H1 (cell line): Measurements from ENCODE around the gene WIPI1. TPM values are rescaled to one million over a fixed set of nuclear protein-coding genes. Genes with fewer than 3 reads are reported as not detected.

ENCODE experiments used
- CTCF ChIA-PET: fragments of 300-600 bp; sonication (Branson Sonifier 250); formaldehyde crosslinking; loops from one replicate; lab custom pipeline; 2021; ENCODE audit not compliant: partially characterized antibody; lab: Charles Lee
- POLR2A ChIA-PET: fragments of 300-600 bp; sonication (Branson Sonifier 250); formaldehyde crosslinking; loops from one replicate; lab custom pipeline; 2021; ENCODE audit warnings: inconsistent platforms; ENCODE audit not compliant: partially characterized antibody; lab: Charles Lee
- DNase-seq, 2 experiments: peaks; one replicate each; pipeline versions ENCODE4 v3.0.0 to v3.0.0-alpha.2; 2010 to 2022; ENCODE audit warnings: low spot score in 2 of 2, low read depth in 1 of 2, mixed read lengths in 1 of 2
- FAIRE-seq: peaks from 2 replicates; lab custom pipeline; 2011; peaks lifted over from hg19 to GRCh38; lab: Jason Lieb, UNC
- H2AFZ ChIP-seq: 2 replicates; pipeline ENCODE4 v1.8.1; 2012; ENCODE audit warnings: low read length, inconsistent platforms
- H2AK5ac ChIP-seq: 2 replicates; pipeline ENCODE4 v1.6.1; 2013; ENCODE audit warnings: low read depth, low read length
- H2BK120ac ChIP-seq: replicated peaks from 2 replicates; pipeline ENCODE3; 2013; ENCODE audit warnings: low read depth, low read length, inconsistent platforms
- H2BK12ac ChIP-seq: 2 replicates; pipeline ENCODE4 v1.6.1; 2013; ENCODE audit warnings: low read depth, low read length
- H2BK15ac ChIP-seq: 2 replicates; pipeline ENCODE4 v1.6.1; 2013; ENCODE audit warnings: low read length
- H2BK20ac ChIP-seq: 2 replicates; pipeline ENCODE4 v1.6.1; 2013; ENCODE audit warnings: low read length
- H2BK5ac ChIP-seq: 2 replicates; pipeline ENCODE4 v1.6.1; 2013; ENCODE audit warnings: low read depth, low read length
- H3K14ac ChIP-seq: 2 replicates; pipeline ENCODE4 v1.6.1; 2013; ENCODE audit warnings: inconsistent platforms; ENCODE audit not compliant: insufficient read length
- H3K18ac ChIP-seq: 2 replicates; pipeline ENCODE4 v1.6.1; 2013; ENCODE audit warnings: low read length; ENCODE audit errors: extremely low read depth
- H3K23ac ChIP-seq: 2 replicates; pipeline ENCODE4 v1.6.1; 2013; ENCODE audit warnings: inconsistent platforms; ENCODE audit not compliant: insufficient read length
- H3K23me2 ChIP-seq: 2 replicates; pipeline ENCODE4 v1.6.1; 2013; ENCODE audit warnings: low read depth, low read length
- H3K27ac ChIP-seq: 2 replicates; pipeline ENCODE4 v1.6.1; 2011; ENCODE audit warnings: low read depth, low read length, inconsistent platforms
- H3K27me3 ChIP-seq, 4 experiments: replicated peaks in 1 of 4; 1 replicate in 1 of 4; 2 replicates in 3 of 4; pipeline versions ENCODE4 v1.6.1 to v1.8.1; 2011 to 2013; ENCODE audit warnings: low read length in 3 of 4, mild to moderate bottlenecking in 3 of 4, inconsistent platforms in 2 of 4, mixed read lengths in 2 of 4, moderate library complexity in 1 of 4; ENCODE audit not compliant: control insufficient read depth in 3 of 4, insufficient read depth in 3 of 4; ENCODE audit errors: extremely low read depth in 1 of 4
- H3K36me3 ChIP-seq, 4 experiments: 2 replicates each; pipeline versions ENCODE4 v1.6.1 to v1.8.1; 2011 to 2013; ENCODE audit warnings: mild to moderate bottlenecking in 4 of 4, low read length in 3 of 4, moderate library complexity in 2 of 4, control low read depth in 1 of 4, inconsistent platforms in 1 of 4; ENCODE audit not compliant: insufficient read depth in 4 of 4, control insufficient read depth in 2 of 4
- H3K4ac ChIP-seq: replicated peaks from 2 replicates; pipeline ENCODE3; 2013; ENCODE audit warnings: low read length, low read depth, mixed read lengths, inconsistent platforms; ENCODE audit not compliant: insufficient read length
- H3K4me1 ChIP-seq, 4 experiments: replicated peaks in 1 of 4; 1 replicate in 1 of 4; 2 replicates in 3 of 4; pipeline versions ENCODE4 v1.6.1 to v1.8.1; 2011 to 2013; ENCODE audit warnings: low read length in 3 of 4, inconsistent platforms in 2 of 4, mixed read lengths in 1 of 4; ENCODE audit not compliant: insufficient read depth in 4 of 4, control insufficient read depth in 3 of 4
- H3K4me2 ChIP-seq, 2 experiments: 2 replicates each; pipeline versions ENCODE4 v1.6.1 to v1.8.1; 2011 to 2013; ENCODE audit warnings: low read depth in 2 of 2, low read length in 2 of 2, control low read depth in 1 of 2, inconsistent platforms in 1 of 2, mild to moderate bottlenecking in 1 of 2; ENCODE audit not compliant: insufficient read depth in 1 of 2
- H3K4me3 ChIP-seq, 4 experiments: fragments of 200-600, 300-600 bp in 1 of 4; sonication (generic), shearing (Covaris generic), sonication (Bioruptor Twin) in 1 of 4; 2 replicates each; pipeline versions ENCODE4 v1.5.1 to v1.8.1; 2011 to 2016; ENCODE audit warnings: low read length in 4 of 4, low read depth in 3 of 4, control low read depth in 2 of 4, inconsistent platforms in 2 of 4, mild to moderate bottlenecking in 2 of 4, mixed read lengths in 1 of 4, moderate library complexity in 1 of 4; ENCODE audit not compliant: insufficient read depth in 2 of 4; ENCODE audit errors: extremely low read depth in 1 of 4
- H3K56ac ChIP-seq: replicated peaks from 2 replicates; pipeline ENCODE3; 2013; ENCODE audit warnings: low read depth, mild to moderate bottlenecking, mixed read lengths, low read length, inconsistent platforms; ENCODE audit not compliant: insufficient read length
- H3K79me1 ChIP-seq: 2 replicates; pipeline ENCODE4 v1.6.1; 2013; ENCODE audit warnings: low read depth, low read length, control low read depth
- H3K79me2 ChIP-seq, 2 experiments: 2 replicates each; pipeline versions ENCODE4 v1.6.1 to v1.8.1; 2012 to 2013; ENCODE audit warnings: low read length in 2 of 2, mild to moderate bottlenecking in 2 of 2, inconsistent platforms in 1 of 2; ENCODE audit not compliant: insufficient read depth in 2 of 2, control insufficient read depth in 1 of 2
- H3K9ac ChIP-seq, 4 experiments: replicated peaks in 1 of 4; 1 replicate in 1 of 4; 2 replicates in 3 of 4; pipeline versions ENCODE4 v1.6.1 to v1.8.1; 2011 to 2013; ENCODE audit warnings: low read depth in 3 of 4, low read length in 3 of 4, control low read depth in 2 of 4, mild to moderate bottlenecking in 2 of 4, moderate library complexity in 2 of 4, inconsistent platforms in 1 of 4; ENCODE audit errors: extremely low read depth in 1 of 4
- H3K9me3 ChIP-seq, 2 experiments: 2 replicates each; pipeline versions ENCODE4 v1.6.1 to v1.8.1; 2012 to 2013; ENCODE audit warnings: mild to moderate bottlenecking in 2 of 2, moderate library complexity in 2 of 2, control low read depth in 1 of 2, inconsistent platforms in 1 of 2, low read depth in 1 of 2, low read length in 1 of 2, mixed read lengths in 1 of 2; ENCODE audit not compliant: insufficient read depth in 2 of 2
- H4K20me1 ChIP-seq, 2 experiments: replicated peaks in 1 of 2; 2 replicates each; pipeline versions ENCODE3 to v1.8.1; 2011 to 2013; ENCODE audit warnings: inconsistent platforms in 2 of 2, low read length in 2 of 2, mild to moderate bottlenecking in 1 of 2; ENCODE audit not compliant: insufficient read depth in 2 of 2, control insufficient read depth in 1 of 2
- H4K5ac ChIP-seq: 2 replicates; pipeline ENCODE4 v1.6.1; 2013; ENCODE audit warnings: low read length, low read depth, mixed read lengths, inconsistent platforms; ENCODE audit not compliant: insufficient read length
- H4K8ac ChIP-seq: 2 replicates; pipeline ENCODE4 v1.8.0; 2013; ENCODE audit warnings: mild to moderate bottlenecking, moderate library complexity, low read length, inconsistent platforms; ENCODE audit not compliant: insufficient read depth; ENCODE audit errors: extremely low read depth
- H4K91ac ChIP-seq: replicated peaks from 2 replicates; pipeline ENCODE3; 2013; ENCODE audit warnings: low read length, mixed read lengths, inconsistent platforms; ENCODE audit not compliant: insufficient read length
- CTBP2 ChIP-seq: IDR thresholded peaks from 2 replicates; pipeline ENCODE4 v1.7.0; 2011; ENCODE audit warnings: borderline replicate concordance, mild to moderate bottlenecking, moderate library complexity, mixed read lengths, low read length; ENCODE audit not compliant: insufficient read depth, insufficient read length
- EGR1 ChIP-seq: IDR thresholded peaks from 2 replicates; pipeline ENCODE4 v1.6.1; 2011; ENCODE audit warnings: low read depth, low read length, borderline replicate concordance
- EP300 ChIP-seq, 2 experiments: IDR thresholded peaks; 1 replicate in 1 of 2; 2 replicates in 1 of 2; pipeline ENCODE4 v1.6.1; 2011 to 2012; ENCODE audit warnings: low read depth in 2 of 2, low read length in 2 of 2, mild to moderate bottlenecking in 2 of 2, borderline replicate concordance in 1 of 2, inconsistent platforms in 1 of 2, moderate library complexity in 1 of 2
- EZH2 ChIP-seq: fragments of 200-600 bp; sonication (generic); IDR thresholded peaks from 2 replicates; pipeline ENCODE4 v1.7.1; 2012; ENCODE audit warnings: low read depth, mild to moderate bottlenecking, moderate library complexity, low read length, inconsistent platforms; ENCODE audit not compliant: severe bottlenecking
- NRF1 ChIP-seq: IDR thresholded peaks from 2 replicates; pipeline ENCODE4 v1.6.1; 2011; ENCODE audit warnings: mild to moderate bottlenecking, low read depth, low read length, improper control_type of control experiment
- POU5F1 ChIP-seq: IDR thresholded peaks from 2 replicates; pipeline ENCODE4 v1.6.1; 2011; ENCODE audit warnings: low read depth, mild to moderate bottlenecking, low read length, moderate library complexity
- RAD21 ChIP-seq, 2 experiments: IDR thresholded peaks in 1 of 2; conservative IDR thresholded peaks in 1 of 2; 2 replicates each; pipeline ENCODE4 v1.6.1; 2011; ENCODE audit warnings: low read depth in 2 of 2, low read length in 2 of 2, improper control_type of control experiment in 1 of 2, inconsistent platforms in 1 of 2, mild to moderate bottlenecking in 1 of 2, moderate library complexity in 1 of 2
- RFX5 ChIP-seq: IDR thresholded peaks from 2 replicates; pipeline ENCODE4 v1.6.1; 2011; ENCODE audit warnings: low read depth, low read length, improper control_type of control experiment, borderline replicate concordance
- SP1 ChIP-seq: IDR thresholded peaks from 2 replicates; pipeline ENCODE4 v1.6.1; 2011; ENCODE audit warnings: low read depth, low read length
- SUZ12 ChIP-seq: fragments of 200-600 bp; sonication (generic); IDR thresholded peaks from 2 replicates; pipeline ENCODE4 v1.6.1; 2012; ENCODE audit warnings: mild to moderate bottlenecking, inconsistent platforms, low read length, moderate library complexity, mixed read lengths
- TAF1 ChIP-seq: IDR thresholded peaks from 2 replicates; pipeline ENCODE4 v1.6.1; 2011; ENCODE audit warnings: mild to moderate bottlenecking, low read depth, low read length
- TBP ChIP-seq: IDR thresholded peaks from 2 replicates; pipeline ENCODE4 v1.6.1; 2011; ENCODE audit warnings: low read depth, low read length, improper control_type of control experiment
- TCF12 ChIP-seq: IDR thresholded peaks from 2 replicates; pipeline ENCODE4 v1.6.1; 2011; ENCODE audit warnings: low read depth, mild to moderate bottlenecking, low read length
- WGBS, 2 experiments: shearing (Covaris generic) in 1 of 2; methylation state at CpG; one replicate each; pipeline versions ENCODE4 v1.1.6 to v1.1.7; 2013 to 2015; ENCODE audit warnings: low lambda C conversion rate in 2 of 2, mixed read lengths in 2 of 2, inconsistent platforms in 1 of 2, low coverage in 1 of 2, missing lambda C conversion rate in 1 of 2; ENCODE audit not compliant: insufficient replicate concordance in 2 of 2, insufficient coverage in 1 of 2, insufficient read length in 1 of 2; ENCODE audit errors: extremely low coverage in 1 of 2, missing lambda C conversion rate in 1 of 2; 5-methylcytosine and 5-hydroxymethylcytosine counted together
- polyA plus RNA-seq, 7 experiments: library from polyadenylated mRNA; depleted of rRNA in 3 of 7; stranded (reverse) in 5 of 7; unstranded in 2 of 7; fragments of >200 nt in 5 of 7; fragments of 200-250 nt in 2 of 7; gene quantifications; 1 replicate in 5 of 7; 2 replicates in 1 of 7; 4 replicates in 1 of 7; pipeline versions ENCODE4 v1.2.1 to v1.2.3, GENCODE V29; 2011 to 2013; ENCODE audit warnings: missing spikeins in 2 of 7, mixed read lengths in 2 of 7
- total RNA-seq: library from RNA; stranded (reverse); fragmentation: NEBNext Ultra II Directional; extraction: Animal tissue kit (Norgen Biotek cat#: 25700); gene quantifications from 2 replicates; pipeline ENCODE4 v1.2.1, GENCODE V29; 2021

The WIPI1 gene
- total and polyA plus RNA-seq, 2 of the 8 experiments (the other 6 are each of a cell fraction or from before 2014, with no cell fraction given) = 16.6 to 17.4 TPM

DNA sequence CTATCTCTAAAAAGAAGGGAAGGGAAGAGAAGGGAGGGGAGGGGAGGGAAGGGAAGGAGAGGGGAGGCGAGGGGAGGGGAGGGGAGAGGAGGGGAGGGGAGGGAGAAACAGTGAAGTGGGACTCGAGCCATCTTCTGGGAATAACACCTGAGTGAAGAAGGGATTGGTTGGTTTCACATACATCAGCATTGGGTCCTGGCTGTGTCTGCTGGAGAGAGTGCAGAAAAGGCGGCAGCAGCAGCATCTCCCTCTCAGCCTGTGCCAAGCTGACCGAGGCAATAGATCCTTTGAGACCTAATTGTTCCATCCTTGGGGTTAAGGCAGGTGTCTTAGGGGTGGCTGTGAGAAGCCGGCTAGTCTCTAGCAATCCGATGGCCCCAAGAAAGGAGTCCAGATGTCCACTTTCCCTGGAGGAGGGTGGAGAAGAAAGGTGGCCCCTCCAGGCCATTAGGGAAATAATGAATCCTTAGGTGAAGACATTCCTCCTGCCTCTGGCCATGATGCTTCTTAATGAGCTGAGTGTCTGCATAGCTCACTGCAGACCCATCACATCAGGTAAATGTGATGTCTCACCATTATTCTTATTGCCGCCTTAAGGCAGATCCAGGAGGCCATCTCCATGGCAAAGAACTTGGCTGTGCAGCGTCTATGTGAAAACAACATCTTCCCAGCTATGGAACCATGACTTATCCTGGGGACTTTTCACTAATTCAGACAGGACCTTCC lies 71.6 kb downstream of the WIPI1 start:
- Histone ChIP-seq H3K14ac (no peak overlapping the region), H4K20me1 (no peaks in the 10 kb centered on the region), H3K4me2 (no peak overlapping the region), H4K91ac (no peak overlapping the region), H3K18ac (no peak overlapping the region), H3K4ac (no peak overlapping the region), H3K23ac (no peak overlapping the region), H3K56ac (no peak overlapping the region), H2AK5ac (no peak overlapping the region; the same call in 1 of the 2 replicates), H3K9me3 (no peaks in the 10 kb centered on the region), H3K27ac (no peak overlapping the region), H2AFZ (no peak overlapping the region), H4K5ac (no peak overlapping the region), H3K27me3 (no peaks in the 10 kb centered on the region; a peak in 1 of 7 replicates), H3K4me3 (no peak overlapping the region), H2BK120ac (no peak overlapping the region), H4K8ac (no peak overlapping the region), H3K79me2 (no peaks in the 10 kb centered on the region), H3K79me1 (no peaks in the 10 kb centered on the region), H3K4me1 (no peaks in the 10 kb centered on the region), H2BK5ac (no peak overlapping the region), H3K9ac (no peak overlapping the region), H2BK15ac (no peak overlapping the region), H3K36me3 (no peaks in the 10 kb centered on the region), H2BK12ac (no peak overlapping the region), H2BK20ac (no peak overlapping the region), H3K23me2 (no peaks in the 10 kb centered on the region)
- DNase-seq (no peak), FAIRE-seq (no peak)
- ChIA-PET CTCF (interaction anchor here (0.9 to 5.6 kb wide), 2 partner anchors 12 to 37 kb away, joined by 3 to 41 read pairs; no protein-coding TSS in a partner anchor), POLR2A (interaction anchor here (1.2 kb wide), 1 partner anchor 13 kb away, joined by 5 read pairs; no protein-coding TSS in a partner anchor)
- whole genome bisulfite sequencing, 2 experiments = 90% methylated on average over 6 of the region's 8 CpGs; no CpG with 5 or more reads in 1 of the 2 experiments
- TF ChIP-seq TBP = no peak
- TF ChIP-seq EP300 (IDR thresholded peaks at IDR 0.05; ENCODE audit: borderline replicate concordance in 1 of 2, low read depth in 2 of 2, low read length in 2 of 2) = no peak
- TF ChIP-seq POU5F1 = no peak
- no peak for TF ChIP-seq EGR1
- TF ChIP-seq SUZ12 = no peak
- no peak for TF ChIP-seq EZH2
- no peak for TF ChIP-seq CTBP2
- TF ChIP-seq TCF12 = no peak
- no peak for TF ChIP-seq NRF1
- no peak for TF ChIP-seq TAF1
- TF ChIP-seq RFX5 = no peak
- no peak for TF ChIP-seq RAD21 (IDR thresholded peaks at IDR 0.05 in 1 of 2, conservative IDR thresholded peaks at IDR 0.05 in 1 of 2; ENCODE audit: low read depth in 2 of 2, low read length in 2 of 2)
- TF ChIP-seq SP1 = no peak
